Fibroblast of lung (primary cell): ENCODE data around the gene CD84.

Experiments used
- EZH2 ChIP-seq: IDR thresholded peaks from 2 replicates; pipeline ENCODE4 v1.5.1; 2012; ENCODE audit warnings: low read length, control low read depth, mild to moderate bottlenecking; ENCODE audit errors: missing control alignments
- TF ChIP-seq, protein P1 (sequence below), 2 donors: IDR thresholded peaks in 1 of 2; conservative IDR thresholded peaks in 1 of 2; 1 replicate in 1 of 2; 2 replicates in 1 of 2; pipeline ENCODE4 v1.5.1; 2011 to 2012; ENCODE audit warnings: low read length in 2 of 2, control low read depth in 1 of 2, inconsistent platforms in 1 of 2, low read depth in 1 of 2, mild to moderate bottlenecking in 1 of 2

DNA sequence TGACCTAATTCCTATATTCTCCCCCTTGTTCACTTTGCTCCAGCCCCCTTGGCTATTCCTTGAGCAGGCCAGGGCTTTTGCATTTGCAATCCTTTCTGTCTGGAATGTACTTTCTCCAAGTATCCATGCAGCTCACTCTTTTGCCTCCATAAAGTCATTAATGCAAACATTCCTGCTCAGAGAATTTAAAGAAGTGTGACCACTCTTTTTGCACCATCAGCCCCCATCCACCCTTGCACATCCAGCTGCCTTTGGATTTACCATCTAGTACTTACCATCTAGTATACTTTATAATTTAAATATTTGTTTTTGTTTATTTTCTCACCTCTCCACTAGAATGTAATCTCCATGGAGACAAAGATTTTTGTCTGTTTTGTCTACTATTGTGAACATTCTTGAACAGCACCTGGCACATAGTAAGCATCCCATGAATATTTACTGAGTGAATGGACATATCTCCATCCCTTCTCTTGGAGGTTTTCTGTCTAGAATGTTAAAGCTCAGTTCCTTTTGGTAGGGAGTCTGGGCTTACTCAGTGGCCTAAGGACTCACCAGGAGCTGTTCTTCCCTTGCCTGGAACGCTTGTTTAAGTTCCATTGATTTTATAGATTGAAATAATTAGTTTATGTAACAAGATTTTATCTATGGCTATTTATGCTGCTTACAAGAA is 78.8 kb downstream of the CD84 start:
- TF ChIP-seq, protein P1, sequence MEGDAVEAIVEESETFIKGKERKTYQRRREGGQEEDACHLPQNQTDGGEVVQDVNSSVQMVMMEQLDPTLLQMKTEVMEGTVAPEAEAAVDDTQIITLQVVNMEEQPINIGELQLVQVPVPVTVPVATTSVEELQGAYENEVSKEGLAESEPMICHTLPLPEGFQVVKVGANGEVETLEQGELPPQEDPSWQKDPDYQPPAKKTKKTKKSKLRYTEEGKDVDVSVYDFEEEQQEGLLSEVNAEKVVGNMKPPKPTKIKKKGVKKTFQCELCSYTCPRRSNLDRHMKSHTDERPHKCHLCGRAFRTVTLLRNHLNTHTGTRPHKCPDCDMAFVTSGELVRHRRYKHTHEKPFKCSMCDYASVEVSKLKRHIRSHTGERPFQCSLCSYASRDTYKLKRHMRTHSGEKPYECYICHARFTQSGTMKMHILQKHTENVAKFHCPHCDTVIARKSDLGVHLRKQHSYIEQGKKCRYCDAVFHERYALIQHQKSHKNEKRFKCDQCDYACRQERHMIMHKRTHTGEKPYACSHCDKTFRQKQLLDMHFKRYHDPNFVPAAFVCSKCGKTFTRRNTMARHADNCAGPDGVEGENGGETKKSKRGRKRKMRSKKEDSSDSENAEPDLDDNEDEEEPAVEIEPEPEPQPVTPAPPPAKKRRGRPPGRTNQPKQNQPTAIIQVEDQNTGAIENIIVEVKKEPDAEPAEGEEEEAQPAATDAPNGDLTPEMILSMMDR (conservative IDR thresholded peaks at IDR 0.05 in 1 of 2, IDR thresholded peaks at IDR 0.05 in 1 of 2; ENCODE audit: low read depth in 1 of 2, low read length in 2 of 2): no peak
- no peak for TF ChIP-seq EZH2
